GM19395 (cell line): ENCODE measurements around the gene DLGAP4.

ENCODE experiments used
- ATAC-seq: cut with Tn5 transposase; IDR thresholded peaks from one replicate; pipeline ENCODE4 v1.9.1; 2021; ENCODE audit warnings: mild to moderate bottlenecking, moderate library complexity; ENCODE audit not compliant: unreplicated experiment

The DLGAP4 gene

GRCh38 chr20:36305602-36306551 is at the start of gene DLGAP4:
DLGAP4 (plus strand) TSS chr20:36306339; CDS start chr20:36431718, 125,379 bp downstream.
- no peak for ATAC-seq

GRCh38 chr20:36259177-36260061 is 46.7 kb upstream of the DLGAP4 start:
- ATAC-seq = no peak

GRCh38 chr20:36260316-36260715 is 45.8 kb upstream of the DLGAP4 start:
- ATAC-seq = no peak

- ATAC-seq = no peak
Observed at GRCh38 chr20:36261389-36262105, 44.6 kb upstream of the DLGAP4 start.

GRCh38 chr20:36262440-36262839 is 43.7 kb upstream of the DLGAP4 start:
- ATAC-seq = no peak

GRCh38 chr20:36264426-36265246 is 41.5 kb upstream of the DLGAP4 start:
- ATAC-seq = no peak

GRCh38 chr20:36266189-36266588 is 40.0 kb upstream of the DLGAP4 start:
- no peak for ATAC-seq

GRCh38 chr20:36267605-36268381 is 38.3 kb upstream of the DLGAP4 start:
- no peak for ATAC-seq

GRCh38 chr20:36268440-36269342 is 37.4 kb upstream of the DLGAP4 start:
- no peak for ATAC-seq

- no peak for ATAC-seq
Observed at GRCh38 chr20:36269507-36269906, 36.6 kb upstream of the DLGAP4 start.

- no peak for ATAC-seq
Observed at GRCh38 chr20:36270744-36271638, 35.1 kb upstream of the DLGAP4 start.

- ATAC-seq = no peak
Observed at GRCh38 chr20:36271639-36272546, 34.2 kb upstream of the DLGAP4 start.

- ATAC-seq = no peak
Observed at GRCh38 chr20:36272547-36273220, 33.5 kb upstream of the DLGAP4 start.

GRCh38 chr20:36273414-36274180 is 32.5 kb upstream of the DLGAP4 start:
- ATAC-seq = no peak
